OCI-LY3 (cell line): ENCODE data around the gene CDH23.

Experiments
- CTCF ChIP-seq: fragments of 200-600, 300-600 bp; sonication (generic); IDR thresholded peaks from 2 replicates; pipeline ENCODE4 v1.5.1; 2014; ENCODE audit warnings: antibody characterized with exemption, low read length, low read depth
- EZH2phosphoT487 ChIP-seq: fragments of 200-600 bp; shearing (Covaris generic); IDR thresholded peaks from 2 replicates; pipeline ENCODE4 v1.6.1; 2018; ENCODE audit warnings: antibody characterized with exemption, mixed run types, low read depth

GRCh38 chr10:71835671-71836595 is 439.2 kb downstream of the CDH23 start:
- TF ChIP-seq CTCF (no peak), EZH2phosphoT487 (peak; percentile 88)
